Measurements from ENCODE around the gene HTR2A. TPM values are rescaled to one million over a fixed set of nuclear protein-coding genes. Genes with fewer than 3 reads are reported as not detected.

Gene HTR2A
- total RNA-seq, 4 donors from 2014 or later = 0.06 to 0.55 (median 0.10) TPM; not detected in 1

DNA sequence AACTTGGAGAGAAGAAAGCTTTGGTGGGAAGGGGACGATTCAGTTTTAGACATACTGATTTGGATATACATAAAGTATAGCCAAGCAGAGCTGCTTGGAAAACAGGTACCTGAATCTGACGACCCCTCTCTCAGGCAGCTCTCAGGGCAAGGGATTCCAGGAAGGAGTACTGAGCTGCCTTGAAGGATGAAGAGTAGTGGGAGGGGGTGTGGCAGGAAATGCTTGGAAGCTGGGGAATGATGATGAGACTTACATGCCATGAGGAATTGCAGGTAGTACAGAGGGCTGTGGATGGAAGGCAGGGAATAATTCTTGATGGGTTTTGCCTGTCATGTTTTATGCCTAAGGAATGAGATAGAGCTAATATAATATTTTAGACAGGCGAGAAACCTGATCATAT is 38.7 kb downstream of the HTR2A start:
- TF ChIP-seq, protein P1, sequence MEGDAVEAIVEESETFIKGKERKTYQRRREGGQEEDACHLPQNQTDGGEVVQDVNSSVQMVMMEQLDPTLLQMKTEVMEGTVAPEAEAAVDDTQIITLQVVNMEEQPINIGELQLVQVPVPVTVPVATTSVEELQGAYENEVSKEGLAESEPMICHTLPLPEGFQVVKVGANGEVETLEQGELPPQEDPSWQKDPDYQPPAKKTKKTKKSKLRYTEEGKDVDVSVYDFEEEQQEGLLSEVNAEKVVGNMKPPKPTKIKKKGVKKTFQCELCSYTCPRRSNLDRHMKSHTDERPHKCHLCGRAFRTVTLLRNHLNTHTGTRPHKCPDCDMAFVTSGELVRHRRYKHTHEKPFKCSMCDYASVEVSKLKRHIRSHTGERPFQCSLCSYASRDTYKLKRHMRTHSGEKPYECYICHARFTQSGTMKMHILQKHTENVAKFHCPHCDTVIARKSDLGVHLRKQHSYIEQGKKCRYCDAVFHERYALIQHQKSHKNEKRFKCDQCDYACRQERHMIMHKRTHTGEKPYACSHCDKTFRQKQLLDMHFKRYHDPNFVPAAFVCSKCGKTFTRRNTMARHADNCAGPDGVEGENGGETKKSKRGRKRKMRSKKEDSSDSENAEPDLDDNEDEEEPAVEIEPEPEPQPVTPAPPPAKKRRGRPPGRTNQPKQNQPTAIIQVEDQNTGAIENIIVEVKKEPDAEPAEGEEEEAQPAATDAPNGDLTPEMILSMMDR (IDR thresholded peaks at IDR 0.05) = no peak
- no peak for TF ChIP-seq POLR2A (IDR thresholded peaks at IDR 0.05)
- intact Hi-C loops (cut with DNase I; ENCODE audit: low total_unique reads) = no loop called here
- 74 to 76% methylated on average over 3 of the region's 3 CpGs for WGBS, 2 donors
- no peak overlapping the region for H3K4me3 ChIP-seq (ENCODE audit: low read depth, poor library complexity, severe bottlenecking)
- no peak for DNase-seq (ENCODE audit: low spot score in 2 of 2)

DNA sequence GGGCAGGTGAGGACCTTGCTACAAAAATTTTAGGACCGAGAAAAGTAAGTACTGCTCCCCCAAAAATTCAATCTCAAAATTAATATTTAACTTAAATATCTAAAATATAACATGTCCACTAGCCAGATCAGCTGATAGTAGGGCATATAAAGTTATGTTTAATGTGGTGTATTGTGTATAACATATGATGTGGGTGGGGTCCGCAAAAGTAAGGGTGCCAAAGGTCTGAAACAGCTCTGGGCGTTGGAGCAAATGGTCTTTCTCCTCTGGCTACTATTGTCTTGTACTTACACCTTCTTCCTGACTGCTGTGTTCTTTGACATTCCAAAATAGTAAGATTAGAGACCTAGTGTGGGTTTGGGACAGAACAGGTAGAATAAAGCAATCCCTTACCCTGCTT is 41.2 kb downstream of the HTR2A start:
- intact Hi-C loops (cut with DNase I; ENCODE audit: low total_unique reads) = no loop called here
- H3K4me3 ChIP-seq (ENCODE audit: low read depth, poor library complexity, severe bottlenecking) = no peak overlapping the region

DNA sequence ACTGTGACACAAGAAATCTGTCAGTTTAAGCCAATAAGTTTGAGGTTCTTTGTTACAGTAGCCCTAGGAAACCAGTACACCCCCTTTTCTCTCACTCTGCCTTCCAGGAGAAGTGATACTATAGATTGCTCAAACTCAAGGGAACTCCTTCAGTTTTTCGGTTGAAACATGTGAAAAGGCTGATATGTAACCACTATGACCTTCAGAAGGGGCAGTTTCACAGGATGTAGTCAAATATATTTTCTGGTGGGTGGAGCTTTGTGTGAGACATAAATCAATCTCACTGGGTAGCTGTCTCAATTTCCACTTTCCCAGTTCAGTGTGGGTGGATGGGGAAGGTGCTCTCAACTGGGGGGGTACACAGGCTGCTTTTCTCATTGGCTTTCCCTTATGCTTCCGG is 41.7 kb downstream of the HTR2A start:
- WGBS, 2 donors = 78 to 86% methylated on average over 2 of the region's 2 CpGs
- H3K4me3 ChIP-seq (ENCODE audit: low read depth, poor library complexity, severe bottlenecking) = no peak overlapping the region
- no peak for TF ChIP-seq POLR2A (IDR thresholded peaks at IDR 0.05)
- TF ChIP-seq, protein P1 (IDR thresholded peaks at IDR 0.05) = no peak
- no peak for DNase-seq (ENCODE audit: low spot score in 2 of 2)
- intact Hi-C loops (cut with DNase I; ENCODE audit: low total_unique reads) = no loop called here

More for the DNA sequence above, 41.2 kb downstream of the HTR2A start:
- no peak for TF ChIP-seq POLR2A (IDR thresholded peaks at IDR 0.05)
- TF ChIP-seq, protein P1 (IDR thresholded peaks at IDR 0.05) = no peak
- no peak for DNase-seq (ENCODE audit: low spot score in 2 of 2)
- WGBS, 2 donors = 94 to 97% methylated on average over 3 of the region's 3 CpGs

DNA sequence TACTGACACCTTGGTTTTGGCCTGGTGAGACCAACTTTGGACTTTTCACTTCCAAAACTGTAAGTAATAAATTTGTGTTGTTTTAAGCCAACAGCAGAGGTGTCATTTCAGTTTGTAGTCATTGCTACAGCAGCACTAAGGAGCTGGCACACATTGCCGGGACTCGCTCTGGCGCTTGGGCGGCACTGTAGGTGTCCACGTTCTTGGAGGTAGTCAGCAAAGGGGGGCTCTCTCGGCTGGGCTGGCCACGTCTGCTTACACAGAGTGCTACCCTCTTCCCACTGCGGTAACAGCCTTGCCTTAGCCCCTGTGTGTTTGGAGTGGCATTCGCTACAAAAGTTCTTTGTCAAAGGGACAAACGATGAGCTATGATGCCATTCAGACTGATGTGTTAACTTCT is 44.7 kb downstream of the HTR2A start:
- intact Hi-C loops (cut with DNase I; ENCODE audit: low total_unique reads) = no loop called here
- no peak overlapping the region for H3K4me3 ChIP-seq (ENCODE audit: low read depth, poor library complexity, severe bottlenecking)
- no peak for DNase-seq (ENCODE audit: low spot score in 2 of 2)
- TF ChIP-seq POLR2A (IDR thresholded peaks at IDR 0.05) = no peak
- TF ChIP-seq, protein P1 (IDR thresholded peaks at IDR 0.05) = no peak
- WGBS, 2 donors = 90 to 91% methylated on average over 10 of the region's 10 CpGs

DNA sequence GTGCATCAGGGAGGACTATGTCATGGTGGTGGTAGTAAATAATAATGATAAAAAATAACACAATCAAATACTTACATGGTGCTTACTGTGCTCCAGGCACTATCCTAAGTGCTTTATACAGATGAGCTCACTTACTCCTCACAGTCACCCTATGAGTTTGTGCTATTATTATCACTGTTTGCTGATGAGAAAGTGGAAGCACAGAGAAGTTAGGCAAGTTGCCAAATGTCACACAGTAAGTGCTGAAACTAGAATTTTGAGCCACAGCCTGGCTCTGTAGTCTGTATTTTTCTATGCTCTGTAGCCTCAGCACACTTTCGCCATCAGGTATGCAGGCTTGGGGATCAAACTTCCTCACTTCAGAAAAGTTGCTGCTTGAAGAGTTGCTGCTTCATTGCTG is 46.6 kb downstream of the HTR2A start:
- no peak for TF ChIP-seq POLR2A (IDR thresholded peaks at IDR 0.05)
- TF ChIP-seq, protein P1 (IDR thresholded peaks at IDR 0.05) = no peak
- no peak overlapping the region for H3K4me3 ChIP-seq (ENCODE audit: low read depth, poor library complexity, severe bottlenecking)
- DNase-seq (ENCODE audit: low spot score in 2 of 2) = no peak
- WGBS, 2 donors = 80 to 89% methylated on average over 1 of the region's 1 CpG
- intact Hi-C loops (cut with DNase I; ENCODE audit: low total_unique reads) = no loop called here

DNA sequence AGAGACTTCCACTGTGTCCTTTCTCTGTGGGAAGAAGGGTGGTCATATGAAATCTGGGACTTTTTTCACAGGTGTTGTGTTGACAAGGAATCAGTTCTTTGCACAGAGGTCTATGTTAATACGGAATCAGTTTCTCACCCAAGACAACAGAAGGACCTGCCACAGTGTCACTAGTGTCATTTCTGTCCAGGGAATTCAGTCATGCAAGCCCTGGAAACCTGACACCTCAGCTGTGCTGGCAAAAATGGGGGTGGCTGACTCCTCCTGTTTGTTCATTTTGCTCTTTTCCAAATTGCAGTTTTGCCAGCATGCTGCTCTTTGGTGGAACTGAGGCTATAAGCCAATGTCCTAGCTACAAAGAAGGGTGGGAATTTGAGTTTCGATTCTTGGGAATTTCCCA is 50.1 kb downstream of the HTR2A start:
- H3K4me3 ChIP-seq (ENCODE audit: low read depth, poor library complexity, severe bottlenecking) = no peak overlapping the region
- TF ChIP-seq POLR2A (IDR thresholded peaks at IDR 0.05) = no peak
- TF ChIP-seq, protein P1 (IDR thresholded peaks at IDR 0.05) = no peak
- WGBS, 2 donors = 53 to 76% methylated on average over 2 of the region's 2 CpGs
- intact Hi-C loops (cut with DNase I; ENCODE audit: low total_unique reads) = no loop called here
- DNase-seq (ENCODE audit: low spot score in 2 of 2) = no peak

Data from lower leg skin (tissue), 4 donors.